Amniotic stem cell (primary cell): ENCODE measurements around the gene DNAH2.

Source experiments
- DNase-seq: peaks from one replicate; lab custom pipeline; 2025; lab: John Stamatoyannopoulos, UW

Gene DNAH2

GRCh38 chr17:7716901-7717755, at the start of gene DNAH2:
TSS of gene DNAH2 (plus strand) at chr17:7717744. CDS start at chr17:7719735, 1,991 bp downstream.
- DNase-seq, result peak; percentile 72

GRCh38 chr17:7668482-7668881, 49.1 kb upstream of the DNAH2 start:
- no peak for DNase-seq

GRCh38 chr17:7673239-7673638, 44.3 kb upstream of the DNAH2 start:
- DNase-seq, result no peak

GRCh38 chr17:7674934-7675333, 42.6 kb upstream of the DNAH2 start:
- no peak for DNase-seq

GRCh38 chr17:7676533-7676932, 41.0 kb upstream of the DNAH2 start:
- DNase-seq, result no peak

GRCh38 chr17:7677388-7678067, 40.0 kb upstream of the DNAH2 start:
- no peak for DNase-seq

- no peak for DNase-seq
Observed at GRCh38 chr17:7684851-7685532, 32.6 kb upstream of the DNAH2 start.

GRCh38 chr17:7685533-7686221, 31.9 kb upstream of the DNAH2 start:
- DNase-seq, result peak; percentile 81

- DNase-seq, result peak; percentile 66
Observed at GRCh38 chr17:7686222-7687071, 31.1 kb upstream of the DNAH2 start.

GRCh38 chr17:7687072-7687907, 30.3 kb upstream of the DNAH2 start, which contains the start of gene TP53:
TSS of gene TP53 (minus strand) at chr17:7687490. CDS start at chr17:7676594, 10,896 bp downstream.
- DNase-seq, result peak; percentile 83

- DNase-seq, result peak; percentile 99
Observed at GRCh38 chr17:7687908-7688807, 29.4 kb upstream of the DNAH2 start, which contains the start of gene WRAP53. TSS of gene WRAP53 (plus strand) at chr17:7688477. CDS start at chr17:7688649, 172 bp downstream.

GRCh38 chr17:7688808-7689316, 28.7 kb upstream of the DNAH2 start:
- no peak for DNase-seq

- DNase-seq, result no peak
Observed at GRCh38 chr17:7695586-7695985, 22.0 kb upstream of the DNAH2 start.

- DNase-seq, result no peak
Observed at GRCh38 chr17:7697828-7698588, 19.5 kb upstream of the DNAH2 start.

- DNase-seq, result no peak
Observed at GRCh38 chr17:7700510-7700909, 17.0 kb upstream of the DNAH2 start.

- DNase-seq, result no peak
Observed at GRCh38 chr17:7701681-7702080, 15.9 kb upstream of the DNAH2 start.

- DNase-seq, result no peak
Observed at GRCh38 chr17:7702776-7703175, 14.8 kb upstream of the DNAH2 start.
